Lower leg skin (tissue), 3 donors: ENCODE results near the gene AGBL1.

Experiments
- CTCF ChIP-seq, 3 donors: fragments of 450-650 bp; IDR thresholded peaks; one replicate each; pipeline ENCODE4 v1.5.1; 2016; ENCODE audit warnings: antibody characterized with exemption in 3 of 3, mild to moderate bottlenecking in 3 of 3, moderate library complexity in 2 of 3
- POLR2A ChIP-seq, 2 donors: fragments of 450-650 bp; IDR thresholded peaks; one replicate each; pipeline ENCODE4 v1.6.1; 2016 to 2017; ENCODE audit warnings: antibody characterized with exemption in 2 of 2, mild to moderate bottlenecking in 1 of 2, moderate library complexity in 1 of 2

GRCh38 chr15:86054338-86054737 is 25.3 kb upstream of the AGBL1 start:
- no peak for TF ChIP-seq CTCF (IDR thresholded peaks at IDR 0.05)
- TF ChIP-seq POLR2A (IDR thresholded peaks at IDR 0.05) = no peak
